ENCODE results near the gene ZNF577.

The ZNF577 gene

DNA sequence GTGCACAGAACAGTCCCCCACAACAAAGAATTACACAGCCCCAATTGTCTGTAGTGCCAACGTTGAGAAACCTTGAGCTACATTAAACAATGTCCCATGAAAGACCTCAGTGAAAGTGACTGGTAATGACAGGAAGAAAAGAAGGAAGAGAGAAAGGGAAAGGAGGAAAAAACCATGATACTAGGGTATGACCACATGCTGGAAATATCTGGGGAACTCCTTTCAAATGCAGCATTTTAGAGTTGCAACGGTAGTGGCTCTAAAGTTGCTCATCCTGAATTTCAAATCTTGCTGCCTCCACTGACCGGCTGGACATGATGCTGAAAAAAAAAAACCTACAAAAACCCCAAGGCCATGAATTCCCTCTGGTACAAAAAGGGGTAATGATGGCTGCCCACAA lies 66.3 kb downstream of the ZNF577 start:
- TF ChIP-seq, protein P1, sequence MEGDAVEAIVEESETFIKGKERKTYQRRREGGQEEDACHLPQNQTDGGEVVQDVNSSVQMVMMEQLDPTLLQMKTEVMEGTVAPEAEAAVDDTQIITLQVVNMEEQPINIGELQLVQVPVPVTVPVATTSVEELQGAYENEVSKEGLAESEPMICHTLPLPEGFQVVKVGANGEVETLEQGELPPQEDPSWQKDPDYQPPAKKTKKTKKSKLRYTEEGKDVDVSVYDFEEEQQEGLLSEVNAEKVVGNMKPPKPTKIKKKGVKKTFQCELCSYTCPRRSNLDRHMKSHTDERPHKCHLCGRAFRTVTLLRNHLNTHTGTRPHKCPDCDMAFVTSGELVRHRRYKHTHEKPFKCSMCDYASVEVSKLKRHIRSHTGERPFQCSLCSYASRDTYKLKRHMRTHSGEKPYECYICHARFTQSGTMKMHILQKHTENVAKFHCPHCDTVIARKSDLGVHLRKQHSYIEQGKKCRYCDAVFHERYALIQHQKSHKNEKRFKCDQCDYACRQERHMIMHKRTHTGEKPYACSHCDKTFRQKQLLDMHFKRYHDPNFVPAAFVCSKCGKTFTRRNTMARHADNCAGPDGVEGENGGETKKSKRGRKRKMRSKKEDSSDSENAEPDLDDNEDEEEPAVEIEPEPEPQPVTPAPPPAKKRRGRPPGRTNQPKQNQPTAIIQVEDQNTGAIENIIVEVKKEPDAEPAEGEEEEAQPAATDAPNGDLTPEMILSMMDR (IDR thresholded peaks at IDR 0.05; ENCODE audit: borderline replicate concordance, insufficient read depth, low read depth, low read length): no peak
- no peak overlapping the region for H3K4me3 ChIP-seq (ENCODE audit: low read depth, low read length)
